Measurements from ENCODE around the gene NOL3.

- TF ChIP-seq POLR2A (IDR thresholded peaks at IDR 0.05) = no peak
- TF ChIP-seq CTCF (IDR thresholded peaks at IDR 0.05) = no peak
Measured at GRCh38 chr16:67165121-67166078, 4.9 kb upstream of the NOL3 start.

Measured in tibial nerve (tissue), 3 donors.